Pancreas (tissue), 10 donors: ENCODE measurements around the gene CACFD1. TPM values are rescaled to one million over a fixed set of nuclear protein-coding genes. Genes with fewer than 3 reads are reported as not detected.

Source experiments
- ATAC-seq, 4 donors: fragments of 200-7000 bp; cut with Tn5 transposase; one replicate each; pipeline versions ENCODE4 v1.8.0 to v1.9.1; 2020; ENCODE audit warnings: mild to moderate bottlenecking in 4 of 4, moderate library complexity in 4 of 4
- DNase-seq, 6 donors: peaks; one replicate each; pipeline ENCODE4 v3.0.0-alpha.2; 2020
- FAIRE-seq: peaks from 2 replicates; lab custom pipeline; 2012; peaks lifted over from hg19 to GRCh38; lab: Jason Lieb, UNC
- H3K27ac ChIP-seq, 4 donors: fragments of 200-600 bp; sonication (generic); 1 replicate in 3 of 4; 2 replicates in 1 of 4; pipeline versions ENCODE4 v1.5.0 to v1.8.0; 2020
- H3K27me3 ChIP-seq, 4 donors: fragments of 200-600 bp; one replicate each; pipeline ENCODE4 v1.8.0; 2021
- H3K36me3 ChIP-seq, 3 donors: fragments of 200-600 bp; sonication (generic) in 1 of 3; one replicate each; pipeline versions ENCODE4 v1.5.0 to v1.8.0; 2020 to 2021
- H3K4me1 ChIP-seq, 3 donors: fragments of 200-600 bp; one replicate each; pipeline ENCODE4 v1.8.0; 2021
- H3K4me3 ChIP-seq, 4 donors: fragments of 200-600 bp; sonication (generic) in 2 of 4; one replicate each; pipeline versions ENCODE4 v1.5.0 to v1.8.0; 2020 to 2021
- H3K9me3 ChIP-seq, 4 donors: fragments of 200-600 bp; one replicate each; pipeline ENCODE4 v1.8.0; 2021
- CTCF ChIP-seq, 4 donors: fragments of 200-600 bp; sonication (generic) in 3 of 4; IDR thresholded peaks; one replicate each; pipeline versions ENCODE4 v1.5.0 to v1.8.0; 2021; ENCODE audit warnings: antibody characterized with exemption in 4 of 4
- WGBS, 2 donors: extraction: QIAGEN DNeasy Blood & Tissue Kit; methylation state at CpG; one replicate each; pipeline ENCODE4 v1.1.7; 2013; 5-methylcytosine and 5-hydroxymethylcytosine counted together
- intact Hi-C, 3 donors: fragments of 100-400 bp; cut with DNase I; formaldehyde crosslinking; loops; one replicate each; pipeline versions ENCODE4 v1.11.1 to v1.14.2; 2022
- polyA plus RNA-seq, 2 donors: library from polyadenylated mRNA; stranded (reverse); fragments of 200-250 nt; gene quantifications; one replicate each; pipeline ENCODE4 v1.2.3, GENCODE V29; 2013
- total RNA-seq, 6 donors: library from RNA; stranded (reverse); fragmentation: NEBNext Ultra II Directional in 4 of 6; extraction: Animal tissue kit (Norgen Biotek cat#: 25700) in 4 of 6; gene quantifications; one replicate each; pipeline versions ENCODE4 v1.2.1 to v1.2.4, GENCODE V29; 2021 to 2023
- donor health status: healthy with polysubstance abuse.
- donor health status: DM: no; HTN: no; CAD: no; lungs with moderate emphysema.
- donor health status: DM: no; HTN: no; CAD: no.
- donor health status: control.
- donor health status: control.
- donor health status: Bipolar disorder and iron deficiency.
- donor health status: DM: yes; HTN: yes; CAD: no.
- donor health status: DM: no; HTN: no; CAD: no.
- donor health status: DM: no; HTN: no; CAD: no.
- donor health status: DM: yes; HTN: yes; CAD: no.

Gene CACFD1
- total and polyA plus RNA-seq, 8 donors, result 15.6 to 26.2 (median 19.0) TPM

DNA sequence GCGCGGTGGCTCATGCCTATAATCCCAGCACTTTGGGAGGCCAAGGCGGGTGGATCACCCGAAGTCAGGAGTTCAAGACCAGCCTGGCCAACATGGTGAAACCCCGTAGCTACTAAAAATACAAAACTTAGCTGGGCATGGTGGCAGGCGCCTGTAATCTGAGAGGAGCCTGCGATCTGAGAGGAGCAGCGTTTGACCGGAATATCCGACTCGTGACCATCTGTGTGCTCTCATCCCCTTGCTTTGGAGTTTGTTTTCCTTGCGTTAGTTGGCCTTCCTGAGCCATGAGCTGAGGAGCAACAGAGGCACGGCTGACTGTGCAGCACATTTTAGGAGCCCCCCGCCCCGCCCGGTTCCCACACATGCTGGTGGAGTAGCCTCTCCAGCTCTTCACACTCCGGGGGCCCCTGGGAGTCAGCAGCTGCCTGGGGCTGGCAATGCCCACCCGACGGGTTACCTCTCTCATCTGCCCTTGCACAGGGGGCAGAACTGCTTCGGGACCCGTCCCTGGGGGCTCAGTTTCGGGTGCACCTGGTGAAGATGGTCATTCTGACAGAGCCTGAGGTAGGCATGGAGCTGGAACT, 34.6 kb upstream of the CACFD1 start:
- Histone ChIP-seq H3K4me3 (no peak overlapping the region), H3K4me1 (peaks cover 0 to 5% (median 4%) of the 10 kb centered on the region in 3 donors), H3K9me3 (no peaks in the 10 kb centered on the region), H3K27ac (no peak overlapping the region), H3K36me3 (no peaks in the 10 kb centered on the region), H3K27me3 (no peaks in the 10 kb centered on the region)
- FAIRE-seq (no peak), DNase-seq (no peak), ATAC-seq (no peak)
- intact Hi-C loops, result no loop called here
- 86 to 90% methylated on average over 22 of the region's 22 CpGs for WGBS, 2 donors
- no peak for TF ChIP-seq CTCF (IDR thresholded peaks at IDR 0.05)

- no peaks in the 10 kb centered on the region for H3K27me3 ChIP-seq
- no peak overlapping the region for H3K4me3 ChIP-seq
- ATAC-seq (no peak), DNase-seq (no peak), FAIRE-seq (no peak)
- no peaks in the 10 kb centered on the region for H3K36me3 ChIP-seq
- intact Hi-C loops, result no loop called here
- H3K4me1 ChIP-seq, result peaks cover 0 to 5% (median 4%) of the 10 kb centered on the region in 3 donors
- 87 to 95% methylated on average over 11 of the region's 11 CpGs for WGBS, 2 donors
- no peaks in the 10 kb centered on the region for H3K9me3 ChIP-seq
- no peak overlapping the region for H3K27ac ChIP-seq
- no peak for TF ChIP-seq CTCF (IDR thresholded peaks at IDR 0.05)
Measured at GRCh38 chr9:133426011-133426410, 33.8 kb upstream of the CACFD1 start.

GRCh38 chr9:133427658-133428348, 32.0 kb upstream of the CACFD1 start:
- WGBS, 2 donors, result 56 to 60% methylated on average over 10 of the region's 10 CpGs
- Histone ChIP-seq H3K9me3 (no peaks in the 10 kb centered on the region), H3K36me3 (no peaks in the 10 kb centered on the region), H3K4me3 (peak overlapping the region in 2 of 4 donors; percentile 36 to 50), H3K4me1 (peaks cover 0 to 5% (median 4%) of the 10 kb centered on the region in 3 donors), H3K27ac (no peak overlapping the region), H3K27me3 (no peaks in the 10 kb centered on the region)
- no peak for DNase-seq
- intact Hi-C loops, result no loop called here
- FAIRE-seq, result no peak
- no peak for ATAC-seq
- no peak for TF ChIP-seq CTCF (IDR thresholded peaks at IDR 0.05)

DNA sequence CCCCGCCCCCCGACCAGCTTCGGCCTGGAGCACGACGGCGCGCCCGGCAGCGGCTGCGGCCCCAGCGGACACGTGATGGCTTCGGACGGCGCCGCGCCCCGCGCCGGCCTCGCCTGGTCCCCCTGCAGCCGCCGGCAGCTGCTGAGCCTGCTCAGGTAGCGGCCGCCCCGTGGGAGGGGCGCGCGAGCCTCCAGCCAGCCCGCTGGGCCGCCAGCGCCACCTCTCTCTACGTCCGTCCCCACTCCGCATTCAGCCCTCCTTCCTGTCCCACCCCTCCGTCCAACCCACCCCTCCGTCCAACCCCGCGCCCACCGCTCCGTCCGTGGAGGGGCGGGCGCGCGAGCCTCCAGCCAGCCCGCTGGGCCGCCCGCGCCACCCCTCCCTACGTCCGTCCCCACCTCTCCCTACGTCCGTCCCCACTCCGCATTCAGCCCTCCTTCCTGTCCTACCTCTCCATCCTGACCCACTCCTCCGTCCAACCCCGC, 31.1 kb upstream of the CACFD1 start:
- H3K9me3 ChIP-seq, result no peaks in the 10 kb centered on the region
- peak overlapping the region; percentile 10 to 50 (median 27) for H3K4me3 ChIP-seq
- no peak overlapping the region for H3K27ac ChIP-seq
- no peaks in the 10 kb centered on the region for H3K27me3 ChIP-seq
- no peak for TF ChIP-seq CTCF (IDR thresholded peaks at IDR 0.05)
- WGBS, 2 donors, result 3% methylated on average over 10 to 57 of the region's 57 CpGs
- peaks cover 0 to 5% (median 4%) of the 10 kb centered on the region in 3 donors for H3K4me1 ChIP-seq
- no peak for FAIRE-seq
- ATAC-seq, result peak; percentile 75 to 90 (median 80)
- DNase-seq, result peak in 1 of 6 donors; percentile 66
- H3K36me3 ChIP-seq, result no peaks in the 10 kb centered on the region
- intact Hi-C loops, result no loop called here

GRCh38 chr9:133429214-133429613, 30.6 kb upstream of the CACFD1 start:
- WGBS, 2 donors, result 17 to 20% methylated on average over 15 to 18 of the region's 18 CpGs
- intact Hi-C loops, result no loop called here
- no peak for DNase-seq
- no peaks in the 10 kb centered on the region for H3K9me3 ChIP-seq
- H3K27me3 ChIP-seq, result no peaks in the 10 kb centered on the region
- peak in 2 of 4 donors; percentile 4 to 16 for ATAC-seq
- no peak overlapping the region for H3K27ac ChIP-seq
- H3K4me3 ChIP-seq, result no peak overlapping the region
- FAIRE-seq, result no peak
- TF ChIP-seq CTCF (IDR thresholded peaks at IDR 0.05), result no peak
- H3K4me1 ChIP-seq, result peaks cover 0 to 5% (median 4%) of the 10 kb centered on the region in 3 donors
- no peaks in the 10 kb centered on the region for H3K36me3 ChIP-seq
